K562 (cell line): ENCODE measurements around the gene NFKB2. TPM values are rescaled to one million over a fixed set of nuclear protein-coding genes. Genes with fewer than 3 reads are reported as not detected.

Experiments
- BRCA1 ChIP-seq, 2 experiments: fragments of 450-650 bp in 1 of 2; sonication (generic) in 1 of 2; formaldehyde crosslinking in 1 of 2; IDR thresholded peaks; 2 replicates each; pipeline versions ENCODE4 v1.5.0 to v1.6.1; 2017 to 2020; ENCODE audit warnings: mild to moderate bottlenecking in 1 of 2, missing genetic modification reagents in 1 of 2
- CEBPB ChIP-seq: fragments of 450-650 bp; IDR thresholded peaks from 2 replicates; pipeline ENCODE4 v1.6.1; 2016; ENCODE audit warnings: missing genetic modification characterization, missing compliant biosample characterization
- CTBP1 ChIP-seq: fragments of 450-650 bp; IDR thresholded peaks from 2 replicates; pipeline ENCODE4 v1.6.1; 2016; ENCODE audit warnings: borderline replicate concordance
- ELF4 ChIP-seq: fragments of 450-650 bp; formaldehyde crosslinking; IDR thresholded peaks from 2 replicates; pipeline ENCODE4 v1.4.0; 2022; ENCODE audit warnings: missing genetic modification characterization
- FOXM1 ChIP-seq, 2 experiments: fragments of 450-650 bp in 1 of 2; sonication (generic) in 1 of 2; formaldehyde crosslinking in 1 of 2; IDR thresholded peaks; 2 replicates each; pipeline versions ENCODE4 v1.6.1 to v1.9.0; 2017 to 2022; ENCODE audit warnings: low read depth in 2 of 2, mild to moderate bottlenecking in 2 of 2, missing genetic modification reagents in 1 of 2, moderate library complexity in 1 of 2
- GTF2B ChIP-seq: IDR thresholded peaks from 2 replicates; pipeline ENCODE4 v1.6.1; 2011; ENCODE audit not compliant: insufficient read length; ENCODE audit errors: extremely low read depth
- HNRNPUL1 ChIP-seq: fragments of 200-400 bp; formaldehyde crosslinking; IDR thresholded peaks from 2 replicates; pipeline ENCODE4 v1.6.1; 2017; ENCODE audit warnings: low read length
- JUNB ChIP-seq: fragments of 450-650 bp; formaldehyde crosslinking; conservative IDR thresholded peaks from 2 replicates; pipeline ENCODE4 v1.4.0; 2020; ENCODE audit warnings: mild to moderate bottlenecking
- L3MBTL2 ChIP-seq: fragments of 450-650 bp; IDR thresholded peaks from 2 replicates; pipeline ENCODE4 v1.6.1; 2016; ENCODE audit warnings: mild to moderate bottlenecking, moderate library complexity
- MXI1 ChIP-seq: IDR thresholded peaks from 2 replicates; pipeline ENCODE4 v1.6.1; 2011; ENCODE audit warnings: low read depth, mild to moderate bottlenecking, improper control_type of control experiment, low read length
- POLR2A ChIP-seq: fragments of 450-650 bp; conservative IDR thresholded peaks from 2 replicates; pipeline ENCODE4 v1.6.1; 2016
- POLR2G ChIP-seq: fragments of 200-400 bp; formaldehyde crosslinking; IDR thresholded peaks from 2 replicates; pipeline ENCODE4 v1.6.1; 2017; ENCODE audit warnings: low read depth, mild to moderate bottlenecking, antibody characterized with exemption, low read length, moderate library complexity
- RAD21 ChIP-seq, 2 experiments: fragments of 250-450 bp in 1 of 2; fragments of 450-650 bp in 1 of 2; sonication (Bioruptor Pico) in 1 of 2; formaldehyde crosslinking in 1 of 2; IDR thresholded peaks in 1 of 2; conservative IDR thresholded peaks in 1 of 2; 2 replicates each; pipeline versions ENCODE4 v1.4.0 to v1.8.0; 2020 to 2022; ENCODE audit warnings: mild to moderate bottlenecking in 2 of 2, moderate library complexity in 1 of 2
- RBM17 ChIP-seq: fragments of 200-400 bp; formaldehyde crosslinking; IDR thresholded peaks from 2 replicates; pipeline ENCODE4 v1.6.1; 2017; ENCODE audit warnings: low read depth, mild to moderate bottlenecking, low read length, borderline replicate concordance
- SMC3 ChIP-seq: conservative IDR thresholded peaks from 2 replicates; pipeline ENCODE4 v1.6.1; 2011; ENCODE audit warnings: low read depth, low read length, improper control_type of control experiment; ENCODE audit not compliant: insufficient read depth
- SRF ChIP-seq, 2 experiments: fragments of 250-450, 450-650 bp in 1 of 2; sonication (Bioruptor Pico) in 1 of 2; sonication (generic) in 1 of 2; formaldehyde crosslinking; IDR thresholded peaks; 2 replicates each; pipeline versions ENCODE4 v1.5.0 to v1.5.1; 2020 to 2022; ENCODE audit warnings: mild to moderate bottlenecking in 1 of 2, missing genetic modification reagents in 1 of 2
- TAF1 ChIP-seq: IDR thresholded peaks from 2 replicates; pipeline ENCODE4 v1.6.1; 2011; ENCODE audit warnings: mild to moderate bottlenecking, low read length, moderate library complexity; ENCODE audit not compliant: insufficient read depth, control insufficient read depth, severe bottlenecking; ENCODE audit errors: extremely low read depth
- TCF7 ChIP-seq: sonication (generic); IDR thresholded peaks from 2 replicates; pipeline ENCODE4 v1.6.1; 2016; ENCODE audit warnings: antibody characterized with exemption, borderline replicate concordance
- ZC3H4 ChIP-seq: sonication (generic); formaldehyde crosslinking; IDR thresholded peaks from 2 replicates; pipeline ENCODE4 v1.9.0; 2021; ENCODE audit warnings: missing genetic modification reagents, borderline replicate concordance
- ZNF143 ChIP-seq: sonication (generic); formaldehyde crosslinking; IDR thresholded peaks from 2 replicates; pipeline ENCODE4 v1.9.0; 2022; ENCODE audit warnings: mild to moderate bottlenecking, missing genetic modification reagents
- ZNF766 ChIP-seq: fragments of 200-800 bp; sonication (Bioruptor generic); conservative IDR thresholded peaks from 2 replicates; pipeline ENCODE4 v1.6.1; 2016; ENCODE audit warnings: missing genetic modification characterization, missing compliant biosample characterization
- polyA plus RNA-seq, 8 experiments: library from polyadenylated mRNA; depleted of rRNA in 4 of 8; stranded (reverse) in 5 of 8; unstranded in 3 of 8; fragments of >200 nt; fragmentation: Nextera tagmentation in 2 of 8; fragmentation: Illumina TruSeq in 1 of 8; extraction: Ambion mirVana in 2 of 8; extraction: Trizol in 1 of 8; gene quantifications; 2 replicates each; pipeline versions ENCODE4 v1.2.1 to v1.2.3, GENCODE V29; 2011 to 2014; ENCODE audit warnings: inconsistent platforms in 1 of 8, missing spikeins in 1 of 8
- total RNA-seq, 7 experiments: library from RNA; depleted of rRNA in 6 of 7; stranded (reverse); fragments of >200 nt in 6 of 7; fragmentation: Illumina TruSeq in 2 of 7; extraction: Trizol in 2 of 7; gene quantifications; 2 replicates each; pipeline versions ENCODE4 v1.2.1 to v1.2.3, GENCODE V29; 2011 to 2021; ENCODE audit warnings: low replicate concordance in 1 of 7
- TF ChIP-seq, protein P1 (sequence below): fragments of 450-650 bp; IDR thresholded peaks from 2 replicates; pipeline ENCODE4 v1.7.0; 2016; ENCODE audit warnings: borderline replicate concordance
- TF ChIP-seq, protein P2 (sequence below): sonication (generic); formaldehyde crosslinking; IDR thresholded peaks from 2 replicates; pipeline ENCODE4 v1.8.1; 2023; ENCODE audit warnings: mild to moderate bottlenecking, missing genetic modification reagents

NFKB2 gene
- total and polyA plus RNA-seq, 9 of the 15 experiments (the other 6 are each of a cell fraction or from before 2014, with no cell fraction given) = 0.07 to 20.3 (median 7.9) TPM

DNA sequence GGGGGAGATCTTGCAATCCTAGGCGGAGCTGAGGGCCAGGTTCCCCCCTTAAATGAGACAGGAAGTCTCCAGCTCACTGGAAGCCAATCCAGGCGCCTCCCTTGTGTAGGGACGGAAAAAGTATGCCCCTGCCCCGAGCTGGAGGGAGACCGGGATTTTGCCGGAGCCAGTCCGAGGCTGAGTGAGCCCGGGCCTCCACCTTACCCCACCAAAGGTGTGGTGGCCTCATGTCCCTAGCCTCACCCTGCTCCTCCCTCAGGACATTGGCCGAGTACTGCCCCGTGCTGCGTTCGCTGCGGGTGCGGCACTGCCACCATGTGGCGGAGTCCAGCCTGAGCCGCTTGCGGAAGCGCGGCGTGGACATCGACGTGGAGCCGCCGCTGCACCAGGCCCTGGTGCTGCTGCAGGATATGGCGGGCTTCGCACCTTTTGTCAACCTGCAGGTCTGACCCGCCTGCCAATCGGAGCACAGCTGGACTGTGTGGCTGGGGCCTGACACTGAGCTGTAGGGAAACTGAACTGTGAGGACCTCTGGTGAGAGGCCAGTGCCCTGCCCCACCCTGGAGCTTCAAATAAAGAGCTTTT lies 27.1 kb downstream of the NFKB2 start (continued):
- TF ChIP-seq SMC3 = peak; percentile 59
- TF ChIP-seq TCF7 = 0 out of 2 replicates have a peak, but pooled peaks have one; percentile 48
- no peak for TF ChIP-seq FOXM1 (IDR thresholded peaks at IDR 0.05; ENCODE audit: low read depth)
- TF ChIP-seq FOXM1 (CRISPR knock-in tag; IDR thresholded peaks at IDR 0.05; ENCODE audit: low read depth) = no peak
- peak; percentile 96 for TF ChIP-seq L3MBTL2
- no peak for TF ChIP-seq RBM17
- no peak for TF ChIP-seq BRCA1 (IDR thresholded peaks at IDR 0.05)
- TF ChIP-seq BRCA1 (CRISPR knock-in tag; IDR thresholded peaks at IDR 0.05) = no peak
- peak; percentile 24; the same call in 1 of the 2 replicates for TF ChIP-seq MXI1
- TF ChIP-seq POLR2G = peak; percentile 68
- no peak for TF ChIP-seq JUNB (CRISPR knock-in tag)
- TF ChIP-seq RAD21 (CRISPR knock-in tag; conservative IDR thresholded peaks at IDR 0.05 in 1 of 2, IDR thresholded peaks at IDR 0.05 in 1 of 2) = peak; percentile 56 to 72
- peak in 1 of 2 experiments; percentile 76; a peak in 2 of 4 replicates for TF ChIP-seq SRF (CRISPR knock-in tag; IDR thresholded peaks at IDR 0.05)
- TF ChIP-seq, protein P1, sequence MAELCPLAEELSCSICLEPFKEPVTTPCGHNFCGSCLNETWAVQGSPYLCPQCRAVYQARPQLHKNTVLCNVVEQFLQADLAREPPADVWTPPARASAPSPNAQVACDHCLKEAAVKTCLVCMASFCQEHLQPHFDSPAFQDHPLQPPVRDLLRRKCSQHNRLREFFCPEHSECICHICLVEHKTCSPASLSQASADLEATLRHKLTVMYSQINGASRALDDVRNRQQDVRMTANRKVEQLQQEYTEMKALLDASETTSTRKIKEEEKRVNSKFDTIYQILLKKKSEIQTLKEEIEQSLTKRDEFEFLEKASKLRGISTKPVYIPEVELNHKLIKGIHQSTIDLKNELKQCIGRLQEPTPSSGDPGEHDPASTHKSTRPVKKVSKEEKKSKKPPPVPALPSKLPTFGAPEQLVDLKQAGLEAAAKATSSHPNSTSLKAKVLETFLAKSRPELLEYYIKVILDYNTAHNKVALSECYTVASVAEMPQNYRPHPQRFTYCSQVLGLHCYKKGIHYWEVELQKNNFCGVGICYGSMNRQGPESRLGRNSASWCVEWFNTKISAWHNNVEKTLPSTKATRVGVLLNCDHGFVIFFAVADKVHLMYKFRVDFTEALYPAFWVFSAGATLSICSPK = 0 out of 2 replicates have a peak, but pooled peaks have one; percentile 24
- TF ChIP-seq ELF4 (CRISPR knock-in tag) = no peak
- 0 out of 2 replicates have a peak, but pooled peaks have one; percentile 10 for TF ChIP-seq CEBPB
- TF ChIP-seq, protein P2, sequence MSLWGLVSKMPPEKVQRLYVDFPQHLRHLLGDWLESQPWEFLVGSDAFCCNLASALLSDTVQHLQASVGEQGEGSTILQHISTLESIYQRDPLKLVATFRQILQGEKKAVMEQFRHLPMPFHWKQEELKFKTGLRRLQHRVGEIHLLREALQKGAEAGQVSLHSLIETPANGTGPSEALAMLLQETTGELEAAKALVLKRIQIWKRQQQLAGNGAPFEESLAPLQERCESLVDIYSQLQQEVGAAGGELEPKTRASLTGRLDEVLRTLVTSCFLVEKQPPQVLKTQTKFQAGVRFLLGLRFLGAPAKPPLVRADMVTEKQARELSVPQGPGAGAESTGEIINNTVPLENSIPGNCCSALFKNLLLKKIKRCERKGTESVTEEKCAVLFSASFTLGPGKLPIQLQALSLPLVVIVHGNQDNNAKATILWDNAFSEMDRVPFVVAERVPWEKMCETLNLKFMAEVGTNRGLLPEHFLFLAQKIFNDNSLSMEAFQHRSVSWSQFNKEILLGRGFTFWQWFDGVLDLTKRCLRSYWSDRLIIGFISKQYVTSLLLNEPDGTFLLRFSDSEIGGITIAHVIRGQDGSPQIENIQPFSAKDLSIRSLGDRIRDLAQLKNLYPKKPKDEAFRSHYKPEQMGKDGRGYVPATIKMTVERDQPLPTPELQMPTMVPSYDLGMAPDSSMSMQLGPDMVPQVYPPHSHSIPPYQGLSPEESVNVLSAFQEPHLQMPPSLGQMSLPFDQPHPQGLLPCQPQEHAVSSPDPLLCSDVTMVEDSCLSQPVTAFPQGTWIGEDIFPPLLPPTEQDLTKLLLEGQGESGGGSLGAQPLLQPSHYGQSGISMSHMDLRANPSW (CRISPR knock-in tag) = no peak
- no peak for TF ChIP-seq HNRNPUL1
- TF ChIP-seq GTF2B = no peak
- no peak for TF ChIP-seq ZC3H4
- TF ChIP-seq ZNF143 (CRISPR knock-in tag) = peak; percentile 5; the same call in 1 of the 2 replicates
- TF ChIP-seq TAF1 = peak; percentile 37
- TF ChIP-seq ZNF766 (CRISPR knock-in tag) = 0 out of 2 replicates have a peak, but pooled peaks have one; percentile 25
- peak; percentile 83 for TF ChIP-seq CTBP1
- peak; percentile 64 for TF ChIP-seq POLR2A
